PC-3 (cell line): ENCODE measurements around the gene PLIN4.

Source experiments
- CTCF ChIP-seq: fragments of 300-600 bp; sonication (generic); conservative IDR thresholded peaks from 2 replicates; pipeline ENCODE4 v1.5.1; 2017; ENCODE audit warnings: antibody characterized with exemption, low read depth, mild to moderate bottlenecking, low read length
- EZH2phosphoT487 ChIP-seq: fragments of 300-600 bp; sonication (generic); IDR thresholded peaks from 2 replicates; pipeline ENCODE4 v1.6.1; 2018; ENCODE audit warnings: mild to moderate bottlenecking, antibody characterized with exemption, low read length, borderline replicate concordance

- TF ChIP-seq CTCF (no peak), EZH2phosphoT487 (no peak)
These were observed 2.6 kb downstream of the PLIN4 start for GRCh38 chr19:4515732-4516131.
